HepG2 (cell line): Measurements from ENCODE around the gene ATP11B. TPM values are rescaled to one million over a fixed set of nuclear protein-coding genes. Genes with fewer than 3 reads are reported as not detected.

Source experiments
- MLXIP ChIP-seq: sonication (generic); formaldehyde crosslinking; IDR thresholded peaks from 2 replicates; pipeline ENCODE4 v1.9.0; 2021; ENCODE audit warnings: missing genetic modification reagents, borderline replicate concordance
- NR1H2 ChIP-seq: sonication (generic); formaldehyde crosslinking; IDR thresholded peaks from 2 replicates; pipeline ENCODE4 v1.8.1; 2022; ENCODE audit warnings: low read depth, missing genetic modification reagents, borderline replicate concordance
- SMAD1 ChIP-seq: sonication (generic); formaldehyde crosslinking; IDR thresholded peaks from 2 replicates; pipeline ENCODE4 v1.4.0; 2020; ENCODE audit warnings: missing genetic modification reagents, low read depth, mild to moderate bottlenecking, borderline replicate concordance
- ZNF646 ChIP-seq: sonication (generic); formaldehyde crosslinking; IDR thresholded peaks from 2 replicates; pipeline ENCODE4 v1.9.0; 2021; ENCODE audit warnings: mild to moderate bottlenecking, missing genetic modification reagents
- ZNF687 ChIP-seq: sonication (generic); formaldehyde crosslinking; IDR thresholded peaks from 2 replicates; pipeline ENCODE4 v1.5.1; 2020; ENCODE audit warnings: mild to moderate bottlenecking, missing genetic modification reagents, moderate library complexity
- polyA plus RNA-seq, 8 experiments: library from polyadenylated mRNA; depleted of rRNA in 3 of 8; stranded (reverse) in 7 of 8; unstranded in 1 of 8; fragments of >200 nt; fragmentation: Illumina TruSeq in 4 of 8; extraction: Trizol in 4 of 8; gene quantifications; 2 replicates each; pipeline versions ENCODE4 v1.2.1 to v1.2.3, GENCODE V29; 2011 to 2016; ENCODE audit warnings: low read depth in 4 of 8, missing spikeins in 1 of 8, mixed read lengths in 1 of 8; ENCODE audit not compliant: insufficient read depth in 1 of 8
- total RNA-seq, 5 experiments: library from RNA; depleted of rRNA; stranded (reverse); fragments of >200 nt; fragmentation: Illumina TruSeq; extraction: Trizol; gene quantifications; 2 replicates each; pipeline ENCODE4 v1.2.3, GENCODE V29; 2016; ENCODE audit warnings: low read depth in 1 of 5

ATP11B gene
- total and polyA plus RNA-seq, 2 of the 13 experiments (the other 11 are each of a cell fraction or from before 2014, with no cell fraction given): 10.1 to 22.9 TPM

- no peak for TF ChIP-seq ZNF646 (CRISPR knock-in tag)
- no peak for TF ChIP-seq ZNF687 (CRISPR knock-in tag)
- no peak for TF ChIP-seq SMAD1
- TF ChIP-seq NR1H2: no peak
- TF ChIP-seq MLXIP (CRISPR knock-in tag): no peak
These were observed 108.9 kb downstream of the ATP11B start (continued) for GRCh38 chr3:182902236-182902635.
